Kidney capillary endothelial cell (primary cell): Measurements from ENCODE around the gene OPALIN.

Source experiments
- DNase-seq: peaks from one replicate; pipeline ENCODE4 v3.0.0-alpha.2; 2018; ENCODE audit warnings: low spot score

OPALIN gene

DNA sequence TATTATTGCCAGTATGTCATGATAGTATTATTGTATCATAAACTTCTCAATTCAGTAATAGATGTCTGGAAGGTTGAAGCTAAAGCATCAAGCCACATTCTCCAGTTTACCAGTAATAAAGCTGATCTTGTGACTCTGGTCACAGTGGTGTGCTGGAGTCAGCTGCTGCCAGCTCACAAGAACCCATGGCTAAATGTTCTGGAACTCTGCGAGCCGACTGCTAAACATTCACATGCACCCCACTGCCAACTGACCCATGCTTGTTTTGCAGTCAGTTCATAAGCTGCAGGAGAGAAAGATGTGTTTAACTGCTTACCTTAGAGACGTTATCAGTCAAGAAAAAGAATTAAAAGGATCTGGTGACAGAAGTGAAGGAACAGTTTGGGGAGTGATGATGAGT lies 60.4 kb downstream of the OPALIN start:
- no peak for DNase-seq

GRCh38 chr10:96297486-96297885 lies 61.3 kb downstream of the OPALIN start:
- no peak for DNase-seq

- DNase-seq: no peak
Observed at GRCh38 chr10:96295475-96295874, 63.3 kb downstream of the OPALIN start.
